ENCODE data around the gene DLL1.

Gene DLL1

DNA sequence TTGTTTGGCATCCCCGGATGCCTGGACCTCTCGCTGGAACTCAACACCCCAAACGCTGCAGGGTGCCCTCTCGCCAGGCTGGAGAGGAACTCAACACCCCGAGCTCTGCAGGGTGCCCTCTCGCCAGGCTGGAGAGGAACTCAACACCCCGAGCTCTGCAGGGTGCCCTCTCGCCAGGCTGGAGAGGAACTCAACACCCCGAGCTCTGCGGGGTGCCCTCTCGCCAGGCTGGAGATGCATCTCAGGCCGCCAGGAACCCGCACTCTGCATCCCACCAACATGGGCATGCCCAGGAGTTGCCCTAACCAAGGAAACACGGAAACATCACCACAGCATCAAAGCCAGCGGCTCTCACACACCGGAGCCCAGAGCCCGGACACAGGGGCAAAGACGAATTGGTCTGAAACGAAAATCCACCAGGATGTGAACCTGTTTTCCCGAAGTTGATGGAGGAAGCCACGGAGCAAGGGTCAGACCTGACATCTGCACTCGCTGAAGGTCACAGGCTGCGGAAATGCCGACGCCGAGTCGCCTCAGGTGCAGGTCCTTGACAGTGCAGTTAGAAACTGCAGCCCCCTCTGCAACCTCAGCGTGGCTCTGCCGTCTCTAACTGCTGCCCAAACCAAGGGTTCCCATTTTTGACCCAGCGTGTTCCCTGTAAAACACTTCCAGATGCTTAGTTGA is 37.5 kb downstream of the DLL1 start:
- DNase-seq (ENCODE audit: insufficient read length, low spot score) = no peak
- FAIRE-seq = no peak

DNA sequence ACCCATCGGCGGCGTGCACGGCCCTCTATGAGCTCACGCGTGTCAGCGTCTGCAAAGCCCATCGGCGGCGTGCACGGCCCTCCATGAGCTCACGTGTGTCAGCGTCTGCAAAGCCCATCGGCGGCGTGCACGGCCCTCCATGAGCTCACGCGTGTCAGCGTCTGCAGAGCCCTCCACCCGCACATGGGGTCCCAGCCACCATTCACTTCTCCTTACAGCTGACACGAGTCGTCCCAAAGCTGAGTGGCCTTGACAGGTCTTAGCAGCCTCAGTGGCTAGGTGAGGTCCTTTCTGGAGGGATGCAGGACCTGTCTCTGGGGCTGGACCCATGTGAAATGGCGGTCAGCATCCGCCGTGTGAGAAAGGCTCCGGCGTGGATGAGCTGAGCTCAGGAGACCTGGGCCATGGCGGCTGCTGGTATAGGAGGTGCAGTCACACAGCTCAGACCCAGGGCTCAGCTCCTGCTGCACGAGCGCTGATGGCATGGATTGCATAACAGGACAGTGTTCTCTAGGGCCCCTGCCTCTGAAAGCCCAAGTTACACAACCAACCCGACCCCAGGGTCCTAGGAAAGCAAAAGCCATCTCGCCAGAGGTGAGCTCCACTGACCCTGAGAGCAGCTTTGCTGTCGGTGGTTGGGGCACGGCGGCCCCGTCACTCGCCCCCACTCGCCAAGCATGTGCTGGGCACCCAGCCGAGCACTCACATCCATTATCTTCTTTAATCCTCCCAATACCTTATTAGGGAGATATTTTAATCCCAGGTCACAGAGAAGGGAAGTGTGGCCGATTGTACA is 38.9 kb downstream of the DLL1 start:
- no peak for FAIRE-seq

DNA sequence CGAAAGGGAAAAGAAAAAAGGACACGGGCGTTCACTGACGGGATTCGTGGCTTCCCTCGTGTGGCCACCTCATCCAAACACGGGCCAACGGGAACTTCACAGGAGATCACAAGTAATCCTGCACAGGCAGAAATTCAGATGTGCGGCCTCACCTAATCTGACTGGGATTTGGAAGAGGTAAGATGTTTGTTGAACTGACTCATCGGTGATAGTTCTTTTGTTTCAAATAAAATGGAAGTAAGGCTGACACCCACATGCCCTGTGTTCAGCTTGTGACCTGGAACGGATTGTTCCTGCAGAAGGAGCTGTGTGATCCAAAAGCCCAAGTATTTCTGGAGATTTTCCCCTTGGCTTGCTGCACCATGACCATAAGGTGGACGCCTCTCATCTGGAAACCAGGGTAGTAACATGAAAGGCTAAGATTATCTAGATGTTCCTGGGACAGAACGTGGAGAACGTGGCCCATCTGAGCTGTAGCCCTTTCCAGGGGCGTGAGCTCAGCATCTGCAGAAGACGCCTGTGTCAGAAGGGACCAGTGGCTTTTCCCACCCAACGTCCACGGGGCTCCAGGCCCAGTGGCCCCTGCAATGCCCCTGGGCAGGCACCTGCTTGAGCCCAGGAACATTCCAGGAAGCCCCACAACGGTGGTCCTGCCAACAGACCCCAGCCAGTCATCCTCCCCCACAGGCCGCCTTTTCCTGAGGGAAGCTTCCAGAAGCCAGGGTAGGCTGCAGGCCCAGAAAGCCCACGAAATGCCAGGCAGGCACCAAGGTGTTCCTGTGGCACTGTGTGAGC is 39.7 kb downstream of the DLL1 start:
- DNase-seq (ENCODE audit: insufficient read length, low spot score) = no peak
- no peak for FAIRE-seq

More for the DNA sequence above, 38.9 kb downstream of the DLL1 start:
- DNase-seq (ENCODE audit: insufficient read length, low spot score) = no peak

DNA sequence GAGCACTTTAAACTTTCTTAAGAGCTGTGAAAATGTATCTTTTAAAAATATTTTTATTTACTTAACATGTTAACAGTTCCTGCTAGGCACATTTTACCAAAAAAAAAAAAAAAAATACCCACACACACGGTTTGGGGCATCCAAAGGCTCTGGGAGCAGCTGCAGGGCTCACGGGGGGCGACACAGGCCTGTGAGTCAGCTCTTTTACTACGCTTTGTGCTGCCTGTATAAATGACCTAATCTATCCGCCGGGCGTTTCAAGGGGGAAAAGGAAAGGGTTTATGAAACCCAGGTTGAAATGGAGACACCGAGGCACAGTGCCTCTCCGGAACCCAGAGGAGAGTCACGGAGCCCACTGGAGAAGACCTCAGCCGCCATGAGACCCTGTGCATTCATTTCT is 40.4 kb downstream of the DLL1 start:
- FAIRE-seq (no peak), DNase-seq (ENCODE audit: insufficient read length, low spot score) (no peak)

DNA sequence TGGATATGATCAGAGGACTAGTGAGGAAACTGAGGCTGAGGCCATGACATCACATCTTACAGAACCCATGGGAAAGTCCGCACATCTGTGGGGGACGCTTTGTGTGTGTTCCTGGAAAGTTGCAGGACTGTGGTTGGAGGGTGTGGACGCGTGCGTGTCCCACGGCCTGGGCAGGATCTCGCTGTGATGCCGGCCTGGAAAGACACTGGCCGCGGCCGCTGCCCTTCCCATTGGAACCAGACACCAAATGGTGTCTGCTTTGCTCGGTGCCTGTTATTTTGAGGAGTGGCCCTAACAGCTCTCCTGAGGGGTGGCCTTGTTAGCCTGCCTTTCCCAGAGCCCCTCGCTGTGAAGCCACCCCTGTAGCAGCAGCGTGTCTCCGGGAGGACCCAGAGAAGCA is 41.1 kb downstream of the DLL1 start:
- no peak for DNase-seq (ENCODE audit: insufficient read length, low spot score)
- FAIRE-seq = no peak

DNA sequence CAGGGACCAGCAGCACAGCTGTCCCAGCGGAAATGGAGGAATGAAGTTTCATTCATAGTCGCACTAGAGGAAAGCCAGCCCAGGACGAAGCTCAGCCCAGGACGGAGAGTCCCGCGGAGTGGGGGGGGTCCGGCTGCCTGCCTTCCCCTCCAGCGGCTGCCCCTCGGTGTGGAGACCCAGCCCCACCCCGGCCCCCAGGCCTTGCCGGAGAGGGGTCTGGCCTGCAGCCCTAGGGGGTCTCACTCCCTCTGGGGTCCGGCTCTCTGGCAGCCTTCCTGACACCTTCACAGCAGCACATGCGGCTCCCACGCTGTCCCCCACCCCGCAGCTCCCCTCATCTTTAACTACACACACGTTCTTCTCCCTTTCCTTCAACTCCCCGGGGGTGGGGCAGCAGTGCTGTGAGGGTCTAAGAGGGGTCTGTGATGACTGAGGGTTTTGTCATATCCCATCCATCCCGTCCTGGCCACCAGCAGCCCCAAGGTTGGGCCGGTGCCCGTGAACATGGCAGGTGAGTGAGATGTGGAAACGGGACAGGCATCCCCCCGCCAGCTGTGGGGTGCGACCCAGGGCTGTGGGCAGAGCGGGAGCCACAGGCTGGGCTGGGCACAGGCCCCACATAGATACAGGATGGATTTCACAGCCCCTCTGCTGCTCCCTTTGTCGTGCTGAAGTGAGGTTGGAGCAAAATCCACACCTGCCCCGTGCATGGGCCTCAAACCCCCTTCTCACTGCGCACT is 41.8 kb downstream of the DLL1 start:
- FAIRE-seq = no peak
- DNase-seq (ENCODE audit: insufficient read length, low spot score) = no peak

DNA sequence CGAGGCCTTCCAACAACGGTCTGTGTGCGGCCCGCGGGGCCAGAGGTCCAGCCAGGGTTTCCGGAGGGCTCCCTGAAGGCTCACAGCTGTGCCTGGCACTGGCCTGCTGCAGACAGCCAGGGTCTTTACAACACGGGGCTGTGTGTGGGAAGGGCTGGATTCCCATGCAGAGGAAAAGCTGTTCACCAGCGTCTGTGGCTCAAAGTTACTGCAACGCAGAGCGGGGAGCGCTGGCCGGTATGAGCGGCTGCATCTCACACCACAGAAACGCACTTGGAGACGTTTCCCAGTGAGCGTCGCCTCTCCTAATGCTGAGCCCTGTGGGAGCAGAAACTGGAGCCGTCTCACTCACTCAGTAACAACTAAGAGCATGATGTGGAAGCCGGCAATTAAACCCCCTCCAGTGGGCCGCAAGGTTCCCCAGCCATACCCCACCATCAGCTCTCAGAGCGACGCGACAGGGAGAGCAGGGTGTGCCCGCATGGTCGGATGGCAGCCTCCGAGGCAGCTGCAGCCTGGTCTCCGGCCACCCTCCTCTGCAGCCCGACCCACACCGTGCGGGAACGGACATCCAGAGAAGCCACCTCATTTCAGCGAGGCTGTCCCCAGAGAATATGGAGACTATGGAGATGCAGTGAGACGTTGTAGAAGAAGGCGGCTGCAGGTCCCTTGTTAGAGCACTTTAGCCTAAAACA is 42.6 kb downstream of the DLL1 start:
- DNase-seq (ENCODE audit: insufficient read length, low spot score) (no peak), FAIRE-seq (no peak)

DNA sequence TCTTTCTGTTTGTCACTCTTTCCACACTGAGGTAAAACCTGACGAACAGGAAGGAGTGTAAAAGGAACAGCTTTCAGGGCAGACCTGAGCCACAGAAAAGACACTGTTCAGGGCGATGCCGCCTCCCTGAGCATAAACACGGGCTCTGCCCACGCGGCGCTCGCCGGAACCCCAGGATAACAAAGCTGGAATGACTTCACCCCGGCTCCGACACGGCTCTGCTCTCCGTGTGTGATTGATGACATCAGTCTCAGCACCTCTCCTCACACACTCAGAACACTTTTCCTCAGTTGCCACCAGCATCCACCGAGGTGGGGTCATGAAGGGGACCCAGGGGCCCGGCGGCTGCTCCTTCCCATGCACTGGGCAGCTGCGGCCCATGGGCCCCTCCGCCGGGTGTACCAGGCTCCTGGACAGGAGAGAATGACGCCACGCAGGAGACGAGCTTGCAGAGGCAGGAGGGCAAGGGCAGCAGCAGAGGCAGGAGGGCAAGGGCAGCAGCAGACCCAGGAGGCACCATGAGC is 43.6 kb downstream of the DLL1 start:
- DNase-seq (ENCODE audit: insufficient read length, low spot score) (no peak), FAIRE-seq (no peak)

DNA sequence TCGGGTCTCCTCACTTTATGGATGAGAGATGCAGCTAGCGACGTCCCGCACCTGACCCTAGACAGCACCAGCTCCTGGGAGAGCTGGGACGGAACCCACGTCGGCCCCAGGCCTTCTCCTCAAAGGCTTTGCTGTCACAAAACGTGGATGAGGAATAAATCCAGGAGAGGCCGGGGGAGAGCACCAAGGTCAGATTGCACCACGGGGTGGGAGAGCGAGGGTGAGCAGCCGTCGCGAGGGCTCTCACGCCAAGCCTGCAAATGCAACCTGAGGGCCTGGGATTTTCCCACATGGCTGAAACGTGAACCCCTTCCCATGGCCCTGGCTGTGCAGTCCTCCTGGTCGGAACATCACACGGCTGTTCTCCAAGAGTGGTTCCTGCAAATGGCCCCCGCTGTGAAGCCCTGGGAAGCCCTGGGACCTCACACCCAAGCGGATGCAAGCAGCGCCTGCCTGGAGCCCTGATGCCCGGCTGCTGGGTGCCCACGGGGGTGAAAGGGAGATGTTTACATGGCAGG is 45.3 kb downstream of the DLL1 start:
- no peak for FAIRE-seq

DNA sequence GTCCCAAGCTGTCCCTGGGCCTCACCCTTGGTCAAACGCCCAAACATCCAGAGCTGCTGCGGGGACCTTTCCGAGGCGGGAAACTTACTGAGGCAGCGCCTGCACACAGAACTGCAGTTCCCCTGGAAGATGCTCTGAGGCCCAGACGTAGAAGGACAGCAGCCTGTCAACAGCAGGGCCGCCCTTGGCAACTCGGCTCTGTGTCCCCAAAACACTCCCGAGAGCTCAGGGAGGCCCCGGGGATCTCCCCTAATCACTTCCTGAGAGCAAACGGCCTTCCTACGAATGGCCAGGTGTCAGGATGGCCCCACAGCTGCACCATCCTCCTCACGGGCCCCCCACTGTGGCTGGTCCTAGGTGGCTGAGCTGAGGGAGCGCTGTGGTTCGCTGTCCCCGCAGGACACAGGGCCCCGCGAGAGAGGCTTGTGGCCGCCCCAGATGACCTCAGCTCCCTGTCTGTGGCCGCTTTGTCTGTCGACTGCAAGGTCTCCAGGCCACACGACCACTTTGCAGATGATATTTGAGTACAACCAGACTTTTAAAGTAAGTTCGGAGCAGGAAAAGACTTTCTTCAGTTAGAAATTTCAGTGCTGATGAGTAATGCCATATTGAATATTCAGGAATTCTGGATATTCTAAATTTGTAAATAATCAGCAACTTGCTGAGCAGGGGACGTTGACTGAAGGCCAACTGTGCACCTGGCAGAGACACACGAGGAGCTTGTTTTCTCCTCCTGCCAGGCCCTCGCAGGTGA is 46.0 kb downstream of the DLL1 start:
- FAIRE-seq (no peak), DNase-seq (ENCODE audit: insufficient read length, low spot score) (no peak)

More for the DNA sequence above, 45.3 kb downstream of the DLL1 start:
- no peak for DNase-seq (ENCODE audit: insufficient read length, low spot score)

DNA sequence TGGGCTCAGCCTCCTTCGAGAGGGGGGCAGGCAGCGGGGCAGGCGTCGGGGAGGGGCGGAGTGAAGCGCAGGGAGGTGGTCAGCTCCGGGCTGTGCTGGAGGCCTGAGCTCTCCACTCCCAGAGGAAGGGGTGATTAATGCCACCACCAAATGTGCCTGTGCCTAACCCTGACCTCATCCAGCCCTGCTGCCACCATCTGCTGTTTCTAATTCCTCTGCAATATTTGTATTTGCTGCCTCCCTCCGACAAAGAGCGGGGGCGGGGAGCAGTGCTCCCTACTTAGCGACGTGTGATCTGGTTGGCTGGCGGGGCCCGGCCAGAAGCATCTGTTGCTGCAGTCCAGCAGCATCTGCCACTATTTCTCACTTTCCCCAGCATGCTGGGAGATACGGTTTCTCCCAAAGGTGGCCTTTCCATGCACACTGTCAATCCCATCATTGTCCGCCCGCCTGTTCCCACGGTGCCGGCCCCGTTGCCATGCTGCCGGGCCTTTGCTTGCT is 47.0 kb downstream of the DLL1 start:
- DNase-seq (ENCODE audit: insufficient read length, low spot score) (no peak), FAIRE-seq (no peak)

DNA sequence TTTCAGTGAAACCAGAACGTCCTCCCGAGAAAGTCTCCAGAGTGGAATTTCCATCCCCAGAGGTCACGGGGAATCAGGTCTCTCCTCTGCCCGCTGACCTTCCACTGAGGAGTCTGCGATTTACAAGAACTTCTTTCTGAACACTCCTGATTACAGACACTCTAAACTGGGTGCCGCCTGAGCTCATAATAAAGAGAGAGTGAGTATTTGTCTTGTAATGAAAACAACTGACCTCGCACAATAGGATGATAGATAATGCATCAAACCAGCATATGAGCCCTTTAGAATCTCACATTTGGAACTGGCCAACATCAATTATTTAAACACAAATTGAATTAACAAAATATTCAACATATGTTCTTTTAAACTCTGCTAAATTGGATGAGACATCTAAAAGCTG is 47.5 kb downstream of the DLL1 start:
- no peak for DNase-seq (ENCODE audit: insufficient read length, low spot score)
- no peak for FAIRE-seq

DNA sequence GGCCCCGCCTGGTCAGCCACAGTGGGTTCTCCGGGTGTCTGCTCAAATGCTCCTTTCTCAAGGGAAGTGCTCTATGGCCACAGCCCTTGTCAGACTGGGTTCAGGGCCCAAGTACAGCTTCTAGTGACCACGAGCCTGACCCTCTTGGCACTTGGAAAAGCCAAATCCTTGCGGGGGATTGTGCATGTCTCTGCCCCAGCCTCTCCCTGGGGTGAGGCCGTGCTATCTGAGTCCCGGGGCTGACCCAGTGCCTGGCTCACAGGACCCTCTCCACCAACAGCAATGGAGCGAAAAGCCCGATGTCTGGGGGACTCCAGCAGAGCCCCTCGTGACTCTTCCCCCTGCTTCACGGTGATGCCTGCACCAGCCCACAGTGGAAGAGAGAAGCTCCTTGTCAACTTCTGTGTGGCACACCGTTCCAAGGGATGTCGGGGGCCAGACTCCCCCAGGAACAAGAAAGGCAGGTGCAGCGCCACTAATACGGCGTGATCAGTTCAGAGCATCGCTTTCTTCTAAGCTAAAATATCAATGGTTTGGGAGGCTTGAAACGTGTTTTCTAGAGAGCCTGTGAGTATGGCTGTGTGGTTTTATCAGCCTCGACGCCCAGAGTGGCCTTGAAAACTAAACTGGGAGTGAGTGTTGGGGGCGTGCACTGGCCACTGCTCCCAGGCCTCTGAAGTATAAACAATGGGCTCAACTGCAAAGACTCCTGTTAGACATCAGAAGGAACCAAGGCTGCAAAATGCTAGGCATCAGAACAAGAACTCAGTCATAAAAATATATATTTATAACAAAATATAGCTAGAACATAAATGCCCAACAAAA is 51.9 kb downstream of the DLL1 start:
- FAIRE-seq (no peak), DNase-seq (ENCODE audit: insufficient read length, low spot score) (no peak)

DNA sequence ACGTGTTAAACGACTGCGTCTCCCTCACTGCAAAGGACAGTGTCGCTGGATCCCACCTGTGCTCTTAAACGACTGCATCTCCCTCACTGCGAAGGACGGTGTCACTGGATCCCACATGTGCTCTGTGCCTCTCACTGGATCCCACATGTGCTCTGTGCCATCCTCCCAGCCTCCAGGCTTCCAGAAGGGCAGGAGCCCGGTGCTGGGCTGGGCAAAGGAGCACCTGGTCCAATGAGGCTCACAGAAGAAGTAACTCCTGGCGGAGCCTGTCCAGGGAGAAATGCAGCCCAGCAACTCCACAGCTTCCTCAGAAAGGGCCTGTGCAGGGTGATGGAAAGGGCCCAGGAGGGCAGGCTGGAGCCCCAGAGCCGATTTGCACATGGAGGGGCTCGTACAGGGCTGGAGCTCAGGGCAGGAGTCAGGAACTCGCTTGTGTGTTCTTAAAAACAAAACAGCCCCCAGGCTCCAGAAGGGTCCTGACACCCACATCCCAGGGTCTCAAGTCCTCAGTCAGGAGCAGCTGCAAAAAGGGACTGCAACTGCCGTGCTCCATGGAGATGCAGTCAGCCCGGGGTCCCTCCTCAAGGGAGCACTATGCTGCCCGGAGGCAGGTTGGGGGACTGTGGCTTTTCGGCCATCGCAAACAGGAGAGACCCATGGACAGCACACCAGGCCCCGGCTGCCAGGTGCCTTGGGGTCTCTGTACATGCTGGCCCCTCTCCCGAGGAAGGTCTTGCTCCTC is 52.7 kb downstream of the DLL1 start:
- DNase-seq (ENCODE audit: insufficient read length, low spot score) (no peak), FAIRE-seq (no peak)

DNA sequence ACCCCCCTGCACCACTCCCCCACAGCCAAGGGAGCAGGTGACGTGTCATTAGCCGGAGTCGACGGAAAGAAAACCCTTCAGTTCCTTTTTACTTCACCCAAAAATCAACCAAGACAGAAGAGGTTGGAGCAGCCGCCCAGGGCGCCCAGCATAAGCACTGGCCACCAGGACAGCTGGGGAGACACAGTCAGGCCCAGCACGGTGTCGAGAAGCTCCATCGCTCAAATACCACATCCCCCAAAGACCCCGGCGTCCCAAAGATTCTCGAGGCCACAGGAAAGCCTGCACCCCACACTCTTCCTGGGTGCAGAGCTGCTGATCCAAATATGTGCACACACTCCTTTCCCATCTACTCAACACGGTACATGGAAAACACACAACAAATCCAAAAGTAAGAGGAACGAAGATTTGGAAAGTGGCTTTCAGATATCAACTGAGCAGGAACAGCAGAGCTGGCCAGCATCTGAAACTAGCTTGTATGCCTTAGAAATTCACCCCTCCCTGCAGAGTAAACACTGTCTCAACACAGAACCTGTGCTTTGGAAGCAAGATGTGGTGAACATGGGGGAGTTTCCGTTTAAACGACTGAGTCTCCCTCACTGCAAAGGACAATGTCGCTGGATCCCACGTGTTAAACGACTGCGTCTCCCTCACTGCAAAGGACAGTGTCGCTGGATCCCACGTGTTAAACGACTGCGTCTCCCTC is 54.6 kb downstream of the DLL1 start:
- no peak for DNase-seq (ENCODE audit: insufficient read length, low spot score)
- no peak for FAIRE-seq

DNA sequence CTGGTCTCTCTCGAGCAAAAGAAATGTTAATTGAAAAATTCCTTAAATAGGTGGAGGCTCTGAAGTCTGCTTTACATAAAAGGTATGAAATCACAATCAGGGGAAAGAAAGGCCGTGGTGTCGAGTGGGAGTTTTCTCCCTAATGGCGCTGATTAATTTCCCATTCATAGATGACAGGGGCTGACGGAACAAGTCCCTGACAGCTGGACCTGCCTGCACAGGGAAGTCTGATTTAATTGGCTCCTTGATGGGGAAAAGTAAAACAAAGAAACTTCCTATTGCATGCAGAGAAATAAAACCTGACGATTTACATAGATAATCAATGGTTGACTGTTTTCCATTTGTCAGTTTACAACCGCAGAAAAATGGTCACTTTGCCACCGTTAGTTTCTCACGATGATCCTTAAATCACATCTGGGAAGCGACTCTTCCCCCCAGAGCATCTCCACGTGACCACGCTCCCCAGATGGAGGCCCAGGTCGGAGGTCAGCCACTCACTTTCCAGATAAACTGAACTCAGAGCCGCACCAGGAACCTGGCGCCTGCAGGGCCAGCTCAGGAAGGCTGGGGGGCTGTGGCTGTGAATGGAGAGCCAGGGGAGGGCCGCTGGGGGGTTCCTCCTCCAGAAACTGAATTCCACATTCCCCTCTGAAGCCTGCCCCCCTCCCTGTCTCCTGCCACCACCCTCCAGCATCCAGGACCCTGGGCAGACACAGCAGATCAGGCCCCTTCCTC is 55.3 kb downstream of the DLL1 start:
- no peak for FAIRE-seq
- DNase-seq (ENCODE audit: insufficient read length, low spot score) = no peak
